ENCODE results near the gene TEX2.

Gene TEX2

GRCh38 chr17:64120159-64120810 lies 142.8 kb downstream of the TEX2 start:
- no peak for DNase-seq (ENCODE audit: low read depth in 2 of 2, low spot score in 1 of 2)

- DNase-seq (ENCODE audit: low read depth in 2 of 2, low spot score in 1 of 2) = no peak
These were observed 144.8 kb downstream of the TEX2 start for GRCh38 chr17:64117981-64118979.

GRCh38 chr17:64115822-64116534 lies 147.1 kb downstream of the TEX2 start:
- DNase-seq (ENCODE audit: low read depth in 2 of 2, low spot score in 1 of 2) = no peak

- no peak for DNase-seq (ENCODE audit: low read depth in 2 of 2, low spot score in 1 of 2)
These were observed 147.9 kb downstream of the TEX2 start for GRCh38 chr17:64115043-64115698.

- no peak for DNase-seq (ENCODE audit: low read depth in 2 of 2, low spot score in 1 of 2)
These were observed 150.1 kb downstream of the TEX2 start for GRCh38 chr17:64113006-64113405.

GRCh38 chr17:64111831-64112230 lies 151.2 kb downstream of the TEX2 start:
- DNase-seq (ENCODE audit: low read depth in 2 of 2, low spot score in 1 of 2) = no peak

- DNase-seq (ENCODE audit: low read depth in 2 of 2, low spot score in 1 of 2) = no peak
These were observed 152.5 kb downstream of the TEX2 start for GRCh38 chr17:64110379-64111152.

GRCh38 chr17:64109400-64109799 lies 153.7 kb downstream of the TEX2 start:
- DNase-seq (ENCODE audit: low read depth in 2 of 2, low spot score in 1 of 2) = no peak

- no peak for DNase-seq (ENCODE audit: low read depth in 2 of 2, low spot score in 1 of 2)
These were observed 155.4 kb downstream of the TEX2 start for GRCh38 chr17:64107500-64108236.

- no peak for DNase-seq (ENCODE audit: low read depth in 2 of 2, low spot score in 1 of 2)
These were observed 156.1 kb downstream of the TEX2 start for GRCh38 chr17:64106918-64107317.

GRCh38 chr17:64103391-64104364 lies 159.4 kb downstream of the TEX2 start:
- no peak for DNase-seq (ENCODE audit: low read depth in 2 of 2, low spot score in 1 of 2)

- no peak for DNase-seq (ENCODE audit: low read depth in 2 of 2, low spot score in 1 of 2)
These were observed 160.3 kb downstream of the TEX2 start for GRCh38 chr17:64102627-64103390.

- no peak for DNase-seq (ENCODE audit: low read depth in 2 of 2, low spot score in 1 of 2)
These were observed 163.5 kb downstream of the TEX2 start for GRCh38 chr17:64099543-64099942.
